Suprapubic skin (tissue), 4 donors: ENCODE measurements around the gene RRAD.

Experiments used
- EP300 ChIP-seq: sonication (generic); formaldehyde crosslinking; IDR thresholded peaks from one replicate; pipeline ENCODE4 v1.6.1; 2017; ENCODE audit warnings: antibody characterized with exemption
- POLR2A ChIP-seq, 2 donors: fragments of 450-650 bp; IDR thresholded peaks; one replicate each; pipeline ENCODE4 v1.6.1; 2017; ENCODE audit warnings: antibody characterized with exemption in 2 of 2, mild to moderate bottlenecking in 2 of 2, moderate library complexity in 2 of 2
- POLR2AphosphoS5 ChIP-seq, 3 donors: sonication (generic); formaldehyde crosslinking; IDR thresholded peaks; one replicate each; pipeline ENCODE4 v1.6.1; 2017; ENCODE audit warnings: antibody characterized with exemption in 3 of 3
- TF ChIP-seq, protein P1 (sequence below), 2 donors: fragments of 200-600 bp in 1 of 2; fragments of 450-650 bp in 1 of 2; sonication (generic) in 1 of 2; IDR thresholded peaks; one replicate each; pipeline ENCODE4 v1.5.1; 2016 to 2019; ENCODE audit warnings: antibody characterized with exemption in 2 of 2, mild to moderate bottlenecking in 1 of 2, moderate library complexity in 1 of 2

DNA sequence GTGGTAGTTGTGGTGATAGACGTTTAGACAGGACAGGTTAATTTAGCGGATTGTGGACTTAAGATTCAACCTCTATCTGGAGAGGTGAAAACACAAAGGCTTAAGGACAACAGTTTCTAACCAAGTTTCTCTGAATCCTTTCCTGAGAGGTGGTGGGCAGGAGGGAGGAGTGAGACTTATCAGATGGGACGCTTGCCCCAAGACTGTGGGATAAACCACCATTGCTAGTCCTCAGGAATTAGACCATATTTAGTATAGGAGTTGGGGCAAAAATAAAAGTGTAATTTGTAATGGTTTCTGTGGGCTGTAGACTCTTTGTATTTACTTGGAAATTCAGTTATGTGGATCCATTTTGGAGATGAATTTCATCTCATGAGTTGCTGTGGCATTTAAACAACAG is 38.4 kb downstream of the RRAD start:
- TF ChIP-seq, protein P1, sequence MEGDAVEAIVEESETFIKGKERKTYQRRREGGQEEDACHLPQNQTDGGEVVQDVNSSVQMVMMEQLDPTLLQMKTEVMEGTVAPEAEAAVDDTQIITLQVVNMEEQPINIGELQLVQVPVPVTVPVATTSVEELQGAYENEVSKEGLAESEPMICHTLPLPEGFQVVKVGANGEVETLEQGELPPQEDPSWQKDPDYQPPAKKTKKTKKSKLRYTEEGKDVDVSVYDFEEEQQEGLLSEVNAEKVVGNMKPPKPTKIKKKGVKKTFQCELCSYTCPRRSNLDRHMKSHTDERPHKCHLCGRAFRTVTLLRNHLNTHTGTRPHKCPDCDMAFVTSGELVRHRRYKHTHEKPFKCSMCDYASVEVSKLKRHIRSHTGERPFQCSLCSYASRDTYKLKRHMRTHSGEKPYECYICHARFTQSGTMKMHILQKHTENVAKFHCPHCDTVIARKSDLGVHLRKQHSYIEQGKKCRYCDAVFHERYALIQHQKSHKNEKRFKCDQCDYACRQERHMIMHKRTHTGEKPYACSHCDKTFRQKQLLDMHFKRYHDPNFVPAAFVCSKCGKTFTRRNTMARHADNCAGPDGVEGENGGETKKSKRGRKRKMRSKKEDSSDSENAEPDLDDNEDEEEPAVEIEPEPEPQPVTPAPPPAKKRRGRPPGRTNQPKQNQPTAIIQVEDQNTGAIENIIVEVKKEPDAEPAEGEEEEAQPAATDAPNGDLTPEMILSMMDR (IDR thresholded peaks at IDR 0.05), result no peak
- no peak for TF ChIP-seq POLR2AphosphoS5 (IDR thresholded peaks at IDR 0.05)
- TF ChIP-seq POLR2A (IDR thresholded peaks at IDR 0.05), result no peak
- TF ChIP-seq EP300, result no peak
